Hepatocyte (in vitro differentiated cells): Measurements from ENCODE around the gene DMBT1. TPM values are rescaled to one million over a fixed set of nuclear protein-coding genes. Genes with fewer than 3 reads are reported as not detected.

ENCODE experiments used
- DNase-seq: peaks from one replicate; pipeline ENCODE4 v3.0.0-alpha.2; 2016; ENCODE audit warnings: low spot score
- H2AFZ ChIP-seq: fragments of 200-600 bp; sonication (generic); 2 replicates; pipeline ENCODE4 v1.6.0; 2016; ENCODE audit warnings: antibody characterized with exemption, mild to moderate bottlenecking
- H3K27ac ChIP-seq: fragments of 200-600 bp; sonication (generic); 2 replicates; pipeline ENCODE4 v1.5.1; 2016; ENCODE audit warnings: mild to moderate bottlenecking
- H3K27me3 ChIP-seq: fragments of 200-600 bp; sonication (generic); 2 replicates; pipeline ENCODE4 v1.6.1; 2016
- H3K36me3 ChIP-seq: fragments of 200-600 bp; sonication (generic); replicated peaks from 2 replicates; pipeline ENCODE4 v1.5.1; 2016; ENCODE audit warnings: low read depth; ENCODE audit not compliant: insufficient read depth
- H3K4me1 ChIP-seq: fragments of 200-600 bp; sonication (generic); 2 replicates; pipeline ENCODE4 v1.5.1; 2016; ENCODE audit warnings: mild to moderate bottlenecking, moderate library complexity; ENCODE audit not compliant: insufficient read depth
- H3K4me2 ChIP-seq: fragments of 200-600 bp; sonication (generic); 2 replicates; pipeline ENCODE4 v1.6.0; 2016
- H3K4me3 ChIP-seq: fragments of 200-600 bp; sonication (generic); 2 replicates; pipeline ENCODE4 v1.5.1; 2016; ENCODE audit warnings: mild to moderate bottlenecking
- H3K79me2 ChIP-seq: fragments of 200-600 bp; sonication (generic); 2 replicates; pipeline ENCODE4 v1.6.0; 2017; ENCODE audit warnings: mild to moderate bottlenecking
- H3K9me2 ChIP-seq: fragments of 200-600 bp; sonication (generic); replicated peaks from 2 replicates; pipeline ENCODE4 v1.6.0; 2017; ENCODE audit warnings: mild to moderate bottlenecking; ENCODE audit not compliant: insufficient read depth
- H3K9me3 ChIP-seq: fragments of 200-600 bp; sonication (generic); 2 replicates; pipeline ENCODE4 v1.5.1; 2016; ENCODE audit warnings: low read depth, mild to moderate bottlenecking
- H4K20me1 ChIP-seq: fragments of 200-600 bp; sonication (generic); 2 replicates; pipeline ENCODE4 v1.6.0; 2016; ENCODE audit warnings: mild to moderate bottlenecking; ENCODE audit not compliant: insufficient read depth, poor library complexity, severe bottlenecking
- CTCF ChIP-seq: fragments of 200-600 bp; sonication (generic); IDR thresholded peaks from 2 replicates; pipeline ENCODE4 v1.5.1; 2016; ENCODE audit warnings: antibody characterized with exemption, mild to moderate bottlenecking; ENCODE audit not compliant: poor library complexity
- EZH2 ChIP-seq: fragments of 200-600 bp; sonication (generic); IDR thresholded peaks from 2 replicates; pipeline ENCODE4 v1.6.1; 2016; ENCODE audit warnings: antibody characterized with exemption, mild to moderate bottlenecking, borderline replicate concordance
- EZH2phosphoT487 ChIP-seq: fragments of 200-600 bp; sonication (generic); IDR thresholded peaks from one replicate; pipeline ENCODE4 v1.6.1; 2018; ENCODE audit warnings: antibody characterized with exemption, mild to moderate bottlenecking, low read depth, moderate library complexity; ENCODE audit not compliant: unreplicated experiment, severe bottlenecking
- WGBS: methylation state at CpG from one replicate; pipeline ENCODE4 v1.1.6; 2016; ENCODE audit warnings: low lambda C conversion rate; ENCODE audit errors: missing lambda C conversion rate; 5-methylcytosine and 5-hydroxymethylcytosine counted together
- polyA plus RNA-seq: library from polyadenylated mRNA; unstranded; fragments of >200 nt; fragmentation: Nextera tagmentation; extraction: Ambion mirVana; gene quantifications from 2 replicates; pipeline ENCODE4 v1.2.1, GENCODE V29; 2016
- total RNA-seq: library from RNA; depleted of rRNA; stranded (reverse); fragments of >200 nt; gene quantifications from 2 replicates; pipeline ENCODE4 v1.2.3, GENCODE V29; 2014

DMBT1 gene
- total and polyA plus RNA-seq, 2 experiments from 2014 or later: 1.5 TPM; not detected in 1

DNA sequence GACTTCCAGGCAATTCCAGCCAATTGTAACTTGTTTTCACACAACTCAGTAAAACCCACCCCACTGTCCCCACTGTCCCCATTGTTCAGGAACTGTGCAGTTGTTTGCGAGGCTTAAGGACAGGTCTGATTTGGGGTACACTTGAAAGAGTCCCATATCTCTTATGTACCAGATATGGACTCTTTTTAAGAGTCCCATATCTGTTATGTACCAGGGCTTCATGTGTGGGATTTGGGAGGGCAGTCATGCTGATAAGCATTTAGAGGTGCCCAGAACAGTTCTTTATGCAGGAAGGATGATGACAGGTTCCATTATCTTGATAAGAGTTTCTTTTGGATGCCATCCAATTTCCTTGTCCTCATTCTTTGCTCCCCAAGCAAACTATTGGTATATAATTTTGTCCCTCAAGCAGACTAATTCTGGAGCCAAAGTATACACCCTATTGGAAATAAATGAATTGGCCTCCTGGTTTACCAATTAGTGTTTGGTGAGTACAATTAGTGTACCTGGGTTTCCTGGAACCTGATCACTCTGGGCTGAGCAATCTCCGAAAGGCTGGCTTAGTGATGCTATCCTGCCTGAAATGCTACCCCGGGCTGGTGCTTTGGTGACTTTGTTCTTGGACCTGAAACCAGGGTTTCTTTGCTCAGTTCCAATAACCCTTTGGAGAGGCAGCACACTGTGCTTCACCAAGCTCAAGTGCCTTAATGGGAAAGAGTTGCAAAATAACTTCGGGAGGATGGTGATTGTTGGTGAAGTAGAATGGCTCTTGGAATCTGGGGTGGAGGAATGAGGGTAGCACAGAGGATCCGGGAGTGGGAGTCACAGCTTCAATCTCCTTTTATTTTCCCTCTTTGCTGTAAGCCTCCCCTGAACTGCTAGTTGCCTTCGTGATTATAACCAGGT is 6.2 kb upstream of the DMBT1 start:
- Histone ChIP-seq H3K4me1 (no peaks in the 10 kb centered on the region), H3K79me2 (no peaks in the 10 kb centered on the region), H3K9me3 (no peaks in the 10 kb centered on the region), H3K36me3 (no peaks in the 10 kb centered on the region), H3K9me2 (no peaks in the 10 kb centered on the region), H2AFZ (no peak overlapping the region), H4K20me1 (no peaks in the 10 kb centered on the region), H3K4me3 (no peak overlapping the region), H3K4me2 (no peak overlapping the region), H3K27me3 (no peaks in the 10 kb centered on the region), H3K27ac (no peak overlapping the region)
- DNase-seq: no peak
- TF ChIP-seq EZH2phosphoT487 (no peak), EZH2 (no peak), CTCF (no peak)
- WGBS: 93% methylated on average over 6 of the region's 6 CpGs

GRCh38 chr10:122555442-122555841 is 5.1 kb upstream of the DMBT1 start:
- 80% methylated on average over 3 of the region's 3 CpGs for WGBS
- DNase-seq: no peak
- Histone ChIP-seq H3K9me2 (no peaks in the 10 kb centered on the region), H3K27ac (no peak overlapping the region), H3K4me3 (no peak overlapping the region), H2AFZ (no peak overlapping the region), H3K4me1 (no peaks in the 10 kb centered on the region), H3K4me2 (no peak overlapping the region), H4K20me1 (no peaks in the 10 kb centered on the region), H3K36me3 (no peaks in the 10 kb centered on the region), H3K9me3 (no peaks in the 10 kb centered on the region), H3K79me2 (no peaks in the 10 kb centered on the region), H3K27me3 (no peaks in the 10 kb centered on the region)
- TF ChIP-seq EZH2phosphoT487: no peak

DNA sequence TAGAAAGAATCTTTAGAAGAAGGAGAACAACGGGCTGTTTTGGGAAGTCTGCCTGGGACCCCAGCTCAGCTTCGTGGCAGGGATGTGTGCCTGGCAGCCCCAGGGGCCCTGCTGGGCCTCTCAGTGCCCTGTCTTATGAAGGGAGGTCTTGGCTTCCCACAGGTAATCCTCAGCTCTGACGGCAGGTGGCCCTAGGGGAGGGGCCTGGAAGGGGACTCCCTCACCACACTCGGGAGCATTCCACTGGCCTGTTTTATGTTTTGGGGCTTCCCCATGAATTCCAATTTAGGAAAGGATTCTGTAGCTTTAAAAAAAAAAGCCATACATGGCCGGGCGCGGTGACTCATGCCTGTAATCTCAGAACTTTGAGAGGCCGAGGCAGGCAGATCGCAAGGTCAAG is 3.0 kb upstream of the DMBT1 start:
- no peaks in the 10 kb centered on the region for H3K4me1 ChIP-seq
- TF ChIP-seq CTCF (no peak), EZH2 (no peak), EZH2phosphoT487 (no peak)
- H3K27ac ChIP-seq: no peak overlapping the region
- 19% methylated on average over 9 of the region's 9 CpGs for WGBS
- no peaks in the 10 kb centered on the region for H3K79me2 ChIP-seq
- H3K4me3 ChIP-seq: no peak overlapping the region
- no peak overlapping the region for H2AFZ ChIP-seq
- no peaks in the 10 kb centered on the region for H3K27me3 ChIP-seq
- H3K4me2 ChIP-seq: no peak overlapping the region
- no peaks in the 10 kb centered on the region for H3K9me3 ChIP-seq
- no peaks in the 10 kb centered on the region for H3K9me2 ChIP-seq
- H3K36me3 ChIP-seq: no peaks in the 10 kb centered on the region
- DNase-seq: no peak
- H4K20me1 ChIP-seq: no peaks in the 10 kb centered on the region

- Histone ChIP-seq H3K4me1 (no peaks in the 10 kb centered on the region), H3K4me3 (no peak overlapping the region), H3K27ac (no peak overlapping the region), H3K9me2 (no peaks in the 10 kb centered on the region), H4K20me1 (no peaks in the 10 kb centered on the region), H3K36me3 (no peaks in the 10 kb centered on the region), H3K4me2 (no peak overlapping the region), H3K9me3 (no peaks in the 10 kb centered on the region), H3K27me3 (no peaks in the 10 kb centered on the region), H3K79me2 (no peaks in the 10 kb centered on the region), H2AFZ (no peak overlapping the region)
- no peak for DNase-seq
- 91% methylated on average over 5 of the region's 5 CpGs for WGBS
- no peak for TF ChIP-seq EZH2phosphoT487
- TF ChIP-seq EZH2: no peak
- no peak for TF ChIP-seq CTCF
Observed at GRCh38 chr10:122558452-122558851, 2.1 kb upstream of the DMBT1 start.
